Glutamatergic neuron (in vitro differentiated cells): ENCODE measurements around the gene CHST11. TPM values are rescaled to one million over a fixed set of nuclear protein-coding genes. Genes with fewer than 3 reads are reported as not detected.

Experiments used
- DNase-seq: peaks from one replicate; pipeline ENCODE4 v3.0.0; 2022
- H3K27ac Mint-ChIP-seq: one replicate; pipeline ENCODE4 v1.8.0; 2020; ENCODE audit warnings: mild to moderate bottlenecking, mixed read lengths, inconsistent platforms; ENCODE audit not compliant: unreplicated experiment
- H3K27me3 Mint-ChIP-seq: one replicate; pipeline ENCODE4 v1.8.0; 2020; ENCODE audit warnings: mild to moderate bottlenecking, moderate library complexity, mixed read lengths, inconsistent platforms; ENCODE audit not compliant: unreplicated experiment
- H3K36me3 Mint-ChIP-seq: one replicate; pipeline ENCODE4 v1.8.0; 2020; ENCODE audit warnings: mild to moderate bottlenecking, mixed read lengths, inconsistent platforms; ENCODE audit not compliant: unreplicated experiment
- H3K4me1 Mint-ChIP-seq: one replicate; pipeline ENCODE4 v1.8.0; 2020; ENCODE audit warnings: mild to moderate bottlenecking, low read depth, mixed read lengths, inconsistent platforms; ENCODE audit not compliant: unreplicated experiment
- H3K4me3 Mint-ChIP-seq: one replicate; pipeline ENCODE4 v1.8.0; 2020; ENCODE audit warnings: mild to moderate bottlenecking, mixed read lengths, inconsistent platforms; ENCODE audit not compliant: unreplicated experiment
- H3K9me3 Mint-ChIP-seq: one replicate; pipeline ENCODE4 v1.8.0; 2020; ENCODE audit warnings: mild to moderate bottlenecking, moderate library complexity, mixed read lengths, inconsistent platforms; ENCODE audit not compliant: unreplicated experiment
- total RNA-seq: library from RNA; stranded (reverse); fragmentation: NEBNext Ultra II Directional; extraction: Animal tissue kit (Norgen Biotek cat#: 25700); gene quantifications from one replicate; pipeline ENCODE4 v1.2.1, GENCODE V29; 2021; ENCODE audit not compliant: unreplicated experiment
- TF ChIP-seq, protein P1 (sequence below): fragments of 200-600 bp; sonication (generic); IDR thresholded peaks from one replicate; pipeline ENCODE4 v1.5.0; 2021; ENCODE audit not compliant: partially characterized antibody, unreplicated experiment

The CHST11 gene
- total RNA-seq, 1 donor from 2014 or later, result 11.5 TPM

DNA sequence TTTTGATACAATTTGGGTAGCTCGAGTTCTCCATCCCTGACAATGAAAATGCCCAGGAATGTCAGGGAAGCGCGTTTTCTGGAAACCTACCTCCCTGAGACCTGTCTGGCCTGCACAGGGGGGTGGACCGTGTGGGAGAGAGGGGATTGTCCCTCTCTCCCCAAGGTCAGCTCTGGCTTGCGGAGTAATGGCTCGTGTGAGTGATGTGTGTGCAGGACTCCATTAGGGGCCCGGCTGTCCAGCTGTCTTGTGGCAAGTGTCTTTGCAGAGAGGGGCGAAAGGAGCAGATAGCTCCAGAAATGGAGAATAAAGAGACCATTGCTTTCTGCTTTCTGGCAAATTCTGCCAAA is 215.3 kb downstream of the CHST11 start:
- Mint-ChIP-seq H3K36me3 (no peaks in the 10 kb centered on the region), H3K4me1 (peaks cover 18% of the 10 kb centered on the region), H3K4me3 (no peak overlapping the region), H3K27ac (no peak overlapping the region), H3K9me3 (no peaks in the 10 kb centered on the region), H3K27me3 (peaks cover 6% of the 10 kb centered on the region)
- DNase-seq, result no peak
- TF ChIP-seq, protein P1, sequence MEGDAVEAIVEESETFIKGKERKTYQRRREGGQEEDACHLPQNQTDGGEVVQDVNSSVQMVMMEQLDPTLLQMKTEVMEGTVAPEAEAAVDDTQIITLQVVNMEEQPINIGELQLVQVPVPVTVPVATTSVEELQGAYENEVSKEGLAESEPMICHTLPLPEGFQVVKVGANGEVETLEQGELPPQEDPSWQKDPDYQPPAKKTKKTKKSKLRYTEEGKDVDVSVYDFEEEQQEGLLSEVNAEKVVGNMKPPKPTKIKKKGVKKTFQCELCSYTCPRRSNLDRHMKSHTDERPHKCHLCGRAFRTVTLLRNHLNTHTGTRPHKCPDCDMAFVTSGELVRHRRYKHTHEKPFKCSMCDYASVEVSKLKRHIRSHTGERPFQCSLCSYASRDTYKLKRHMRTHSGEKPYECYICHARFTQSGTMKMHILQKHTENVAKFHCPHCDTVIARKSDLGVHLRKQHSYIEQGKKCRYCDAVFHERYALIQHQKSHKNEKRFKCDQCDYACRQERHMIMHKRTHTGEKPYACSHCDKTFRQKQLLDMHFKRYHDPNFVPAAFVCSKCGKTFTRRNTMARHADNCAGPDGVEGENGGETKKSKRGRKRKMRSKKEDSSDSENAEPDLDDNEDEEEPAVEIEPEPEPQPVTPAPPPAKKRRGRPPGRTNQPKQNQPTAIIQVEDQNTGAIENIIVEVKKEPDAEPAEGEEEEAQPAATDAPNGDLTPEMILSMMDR, result no peak

DNA sequence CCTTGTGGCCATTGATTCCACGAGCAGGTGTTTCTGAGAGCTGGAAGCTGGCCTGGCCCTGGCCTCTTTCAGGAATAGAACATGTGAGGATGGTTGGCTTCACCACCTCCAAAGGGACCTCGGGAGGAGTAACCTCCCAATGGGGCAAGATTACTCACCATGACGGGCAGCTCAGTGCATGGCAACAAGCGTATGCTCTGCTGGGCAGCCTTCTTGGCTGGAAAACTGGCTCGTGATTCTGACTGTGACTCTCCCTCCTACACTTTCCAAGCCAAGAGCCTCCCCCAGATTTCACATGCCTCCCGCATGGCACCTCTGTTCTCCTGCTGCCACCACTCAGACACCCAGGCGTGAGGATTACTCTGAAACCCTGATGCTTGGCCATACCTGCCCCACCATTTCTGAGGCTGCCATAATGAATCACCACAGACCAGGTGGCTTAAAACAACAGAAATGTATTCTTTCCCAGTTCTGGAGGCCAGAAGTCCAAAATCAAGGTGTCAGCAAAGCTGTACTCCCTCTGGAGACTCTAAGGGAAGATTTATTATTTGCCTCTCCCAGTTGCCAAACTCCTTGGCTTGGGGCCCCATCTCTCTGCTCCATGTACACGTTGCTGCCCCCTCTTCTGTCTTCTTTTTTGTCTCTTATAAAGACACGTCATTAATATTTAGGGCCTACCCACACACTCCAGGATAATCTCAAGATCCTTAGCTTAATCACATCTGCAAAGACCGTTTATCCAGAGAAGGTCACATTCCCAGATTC is 215.9 kb downstream of the CHST11 start:
- Mint-ChIP-seq H3K4me3 (no peak overlapping the region), H3K27ac (peak overlapping the region; percentile 26), H3K9me3 (no peaks in the 10 kb centered on the region), H3K27me3 (peaks cover 6% of the 10 kb centered on the region), H3K36me3 (no peaks in the 10 kb centered on the region), H3K4me1 (peaks cover 18% of the 10 kb centered on the region)
- TF ChIP-seq, protein P1, result no peak
- no peak for DNase-seq

GRCh38 chr12:104673294-104673693 is 216.5 kb downstream of the CHST11 start:
- no peak overlapping the region for H3K27ac Mint-ChIP-seq
- peaks cover 17% of the 10 kb centered on the region for H3K4me1 Mint-ChIP-seq
- no peaks in the 10 kb centered on the region for H3K9me3 Mint-ChIP-seq
- peaks cover 6% of the 10 kb centered on the region for H3K27me3 Mint-ChIP-seq
- no peaks in the 10 kb centered on the region for H3K36me3 Mint-ChIP-seq
- TF ChIP-seq, protein P1, result no peak
- DNase-seq, result no peak
- H3K4me3 Mint-ChIP-seq, result no peak overlapping the region

DNA sequence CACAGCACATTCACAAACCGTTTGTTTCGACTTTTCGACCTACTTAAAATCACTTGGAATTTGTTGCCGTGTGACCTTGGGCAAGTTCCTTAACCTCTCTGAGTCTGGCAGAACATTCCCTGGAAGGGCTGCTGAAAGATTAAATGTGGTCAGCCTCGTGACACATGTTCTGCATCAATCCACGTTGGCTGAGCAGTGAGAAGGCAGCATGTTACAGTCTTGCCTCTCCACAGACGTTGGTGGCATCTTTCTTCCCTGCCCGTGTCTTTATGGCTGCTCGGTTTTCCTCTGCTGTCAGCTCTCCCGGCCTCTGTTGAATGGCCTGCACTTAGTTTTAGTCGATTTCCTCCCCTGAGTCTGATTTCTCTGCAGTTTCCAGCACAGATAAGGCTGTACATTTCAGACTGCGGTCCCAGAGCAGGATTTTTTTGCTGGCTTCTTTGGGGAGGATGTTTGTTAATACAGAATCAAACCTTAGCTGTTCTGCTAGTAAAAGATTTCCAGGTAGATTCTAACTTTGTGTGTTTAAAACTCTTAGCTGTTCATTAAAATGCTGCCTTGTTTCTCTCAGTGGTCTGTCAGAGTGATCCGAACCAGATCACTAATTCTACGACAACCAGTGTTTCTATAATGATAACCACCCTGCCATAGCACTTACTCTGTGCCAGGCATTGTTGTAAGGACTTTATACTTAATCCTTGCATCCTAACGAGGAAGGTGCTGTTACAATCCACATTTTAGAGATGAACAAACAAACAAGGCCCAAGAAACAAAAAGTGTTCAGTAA is 217.1 kb downstream of the CHST11 start:
- Mint-ChIP-seq H3K27me3 (peaks cover 6% of the 10 kb centered on the region), H3K9me3 (no peaks in the 10 kb centered on the region)

More for the DNA sequence above, 217.1 kb downstream of the CHST11 start:
- Mint-ChIP-seq H3K27ac (no peak overlapping the region), H3K36me3 (no peaks in the 10 kb centered on the region), H3K4me3 (no peak overlapping the region), H3K4me1 (peaks cover 14% of the 10 kb centered on the region)
- TF ChIP-seq, protein P1, result no peak
- DNase-seq, result no peak
